ENCODE results near the gene NRG2.

GRCh38 chr5:139810341-139811273 is 232.5 kb downstream of the NRG2 start:
- TF ChIP-seq CTCF (IDR thresholded peaks at IDR 0.05) (no peak), POLR2A (IDR thresholded peaks at IDR 0.05) (no peak)
